LHCN-M2 (cell line): ENCODE results near the gene STPG3. TPM values are rescaled to one million over a fixed set of nuclear protein-coding genes. Genes with fewer than 3 reads are reported as not detected.

Experiments used
- DNase-seq: peaks from one replicate; pipeline ENCODE4 v3.0.0-alpha.2; 2012; ENCODE audit warnings: low read depth
- total RNA-seq: library from RNA; depleted of rRNA; stranded (reverse); fragments of >200 nt; gene quantifications from 2 replicates; pipeline ENCODE4 v1.2.3, GENCODE V29; 2014; rRNA removed

The STPG3 gene
- total RNA-seq, 1 experiment from 2014 or later: not detected

GRCh38 chr9:137300567-137301080, 49.5 kb downstream of the STPG3 start:
- DNase-seq: no peak

GRCh38 chr9:137301081-137301947, 50.2 kb downstream of the STPG3 start:
- peak; percentile 18 for DNase-seq

GRCh38 chr9:137302118-137302448, 51.0 kb downstream of the STPG3 start, which contains the start of gene NRARP:
Gene NRARP, minus strand, starts transcription at chr9:137302271. Its CDS starts 343 bp downstream, at chr9:137301928.
- peak; percentile 55 for DNase-seq

GRCh38 chr9:137302449-137303150, 51.5 kb downstream of the STPG3 start:
- DNase-seq: no peak

Other genes with a start within 250 kb of the STPG3 start
- gene ABCA2, start 223.0 kb upstream of the STPG3 start, total RNA-seq: 13.2 and 15.5 TPM in 2 replicates
- not detected in 2 replicates for gene FUT7, start 219.2 kb upstream of the STPG3 start, total RNA-seq
- 5.3 and 5.5 TPM in 2 replicates for gene NPDC1, start 205.1 kb upstream of the STPG3 start, total RNA-seq
- gene ENTPD2, start 197.2 kb upstream of the STPG3 start, total RNA-seq: not detected in 2 replicates
- 16.1 and 17.7 TPM in 2 replicates for gene SAPCD2, start 180.7 kb upstream of the STPG3 start, total RNA-seq
- gene UAP1L1, start 173.8 kb upstream of the STPG3 start, total RNA-seq: 13.6 and 17.6 TPM in 2 replicates
- gene MAN1B1, start 164.3 kb upstream of the STPG3 start, total RNA-seq: 78.4 and 92.8 TPM in 2 replicates
- gene DPP7, start 136.6 kb upstream of the STPG3 start, total RNA-seq: 81.8 and 91.5 TPM in 2 replicates
- gene GRIN1, start 112.1 kb upstream of the STPG3 start, total RNA-seq: 0.29 TPM in 1 of 2 replicates, not detected in the other
- not detected in 2 replicates for gene LRRC26, start 81.2 kb upstream of the STPG3 start, total RNA-seq
- 0.45 TPM in 1 of 2 replicates, not detected in the other for gene TMEM210, start 79.2 kb upstream of the STPG3 start, total RNA-seq
- 21.9 and 24.4 TPM in 2 replicates for gene ANAPC2, start 62.7 kb upstream of the STPG3 start, total RNA-seq
- gene SSNA1, start 62.6 kb upstream of the STPG3 start, total RNA-seq: 108 and 115 TPM in 2 replicates
- 6.3 and 10.7 TPM in 2 replicates for gene TPRN, start 50.5 kb upstream of the STPG3 start, total RNA-seq
- gene TMEM203, start 45.6 kb upstream of the STPG3 start, total RNA-seq: 45.7 and 50.1 TPM in 2 replicates
- gene NDOR1, start 45.6 kb upstream of the STPG3 start, total RNA-seq: 15.4 and 16.9 TPM in 2 replicates
- 0.26 TPM in 1 of 2 replicates, not detected in the other for gene RNF208, start 29.0 kb upstream of the STPG3 start, total RNA-seq
- gene CYSRT1, start 26.1 kb upstream of the STPG3 start, total RNA-seq: 4.1 and 4.4 TPM in 2 replicates
- 0.06 and 0.23 TPM in 2 replicates for gene RNF224, start 23.8 kb upstream of the STPG3 start, total RNA-seq
- gene SLC34A3, start 20.4 kb upstream of the STPG3 start, total RNA-seq: 0.06 TPM in 1 of 2 replicates, not detected in the other
- gene TUBB4B, start 10.0 kb upstream of the STPG3 start, total RNA-seq: 517 and 586 TPM in 2 replicates
- 60.7 and 61.8 TPM in 2 replicates for gene NELFB, start 4.0 kb downstream of the STPG3 start, total RNA-seq
- gene TOR4A, start 26.4 kb downstream of the STPG3 start, total RNA-seq: 2.6 and 2.8 TPM in 2 replicates
- gene NRARP, start 51.0 kb downstream of the STPG3 start, total RNA-seq: 0.06 TPM in 1 of 2 replicates, not detected in the other
- gene EXD3, start 171.9 kb downstream of the STPG3 start, total RNA-seq: 4.0 and 6.5 TPM in 2 replicates
- 0.17 and 0.19 TPM in 2 replicates for gene NOXA1, start 172.1 kb downstream of the STPG3 start, total RNA-seq
- gene ENTPD8, start 190.1 kb downstream of the STPG3 start, total RNA-seq: not detected in 2 replicates
- gene NSMF, start 208.0 kb downstream of the STPG3 start, total RNA-seq: 53.7 and 64.0 TPM in 2 replicates